CD4-positive, alpha-beta T cell treated with Interleukin-6 for 4 hours (primary cell): ENCODE measurements around the gene MAML3.

Experiments used
- DNase-seq: peaks from one replicate; pipeline ENCODE4 v3.0.0-alpha.2; 2020; ENCODE audit warnings: mixed read lengths

Gene MAML3

DNA sequence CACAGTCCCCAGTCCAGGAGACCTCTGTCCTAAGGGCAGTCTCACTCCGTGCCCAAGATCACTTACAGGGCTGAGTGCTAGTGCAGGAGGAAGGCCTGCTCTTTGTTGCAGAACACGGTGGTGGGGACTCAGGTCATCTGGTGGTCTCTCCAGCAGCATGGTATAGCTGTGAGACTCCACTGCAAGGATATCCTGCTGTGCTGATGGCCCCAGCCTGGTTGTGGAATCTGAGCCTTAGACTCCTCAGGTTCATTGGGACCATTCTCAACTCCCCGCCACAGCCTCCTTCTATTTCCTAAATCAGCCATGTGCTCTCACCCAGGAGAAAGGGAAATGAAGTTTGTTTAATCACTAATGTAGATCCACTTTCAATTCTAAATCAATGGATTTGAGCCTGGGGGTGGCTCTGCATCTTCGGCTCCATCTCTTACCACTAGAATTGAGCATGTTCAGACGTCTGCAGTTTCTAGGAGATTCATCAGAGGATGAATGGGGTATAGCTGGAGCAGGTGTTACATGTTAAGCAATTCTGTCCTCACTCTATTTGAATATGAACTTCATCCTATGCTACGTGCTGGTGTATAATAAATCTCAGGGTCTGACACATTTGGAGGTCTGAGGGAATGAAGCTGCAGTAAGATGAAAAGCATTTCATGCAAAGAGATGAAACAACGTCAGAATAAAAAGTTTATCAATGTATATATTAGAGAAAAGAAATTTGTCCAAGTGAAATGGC is 299.1 kb downstream of the MAML3 start:
- no peak for DNase-seq

GRCh38 chr4:139853309-139853708 is 300.7 kb downstream of the MAML3 start:
- DNase-seq = no peak

GRCh38 chr4:139852612-139853269 is 301.2 kb downstream of the MAML3 start:
- DNase-seq = no peak

GRCh38 chr4:139851639-139852038 is 302.3 kb downstream of the MAML3 start:
- DNase-seq = no peak

- DNase-seq = no peak
Measured at GRCh38 chr4:139851133-139851532, 302.9 kb downstream of the MAML3 start.

- no peak for DNase-seq
Measured at GRCh38 chr4:139849219-139849618, 304.8 kb downstream of the MAML3 start.

GRCh38 chr4:139848028-139848427 is 306.0 kb downstream of the MAML3 start:
- no peak for DNase-seq

GRCh38 chr4:139847602-139848001 is 306.4 kb downstream of the MAML3 start:
- no peak for DNase-seq

DNA sequence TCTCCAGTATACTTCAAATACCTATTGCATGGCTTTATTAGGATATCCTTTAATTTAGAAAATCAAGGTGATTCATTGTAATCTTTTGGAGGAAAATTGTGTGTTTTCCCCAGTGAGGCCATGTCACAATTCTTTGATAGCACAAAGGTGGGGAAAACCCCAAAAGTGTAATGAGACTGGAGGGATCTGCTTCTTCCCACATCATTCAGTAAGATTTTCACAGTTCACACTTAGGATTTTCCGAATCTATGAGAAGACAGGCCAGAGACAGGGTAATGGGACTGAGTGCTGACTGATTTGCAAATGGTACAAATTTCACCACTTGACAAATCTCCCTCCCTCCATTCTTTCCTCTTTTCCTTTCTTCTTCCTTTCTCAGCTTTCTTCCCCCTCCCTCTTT is 307.2 kb downstream of the MAML3 start:
- no peak for DNase-seq

- DNase-seq = no peak
Measured at GRCh38 chr4:139845453-139846093, 308.4 kb downstream of the MAML3 start.

DNA sequence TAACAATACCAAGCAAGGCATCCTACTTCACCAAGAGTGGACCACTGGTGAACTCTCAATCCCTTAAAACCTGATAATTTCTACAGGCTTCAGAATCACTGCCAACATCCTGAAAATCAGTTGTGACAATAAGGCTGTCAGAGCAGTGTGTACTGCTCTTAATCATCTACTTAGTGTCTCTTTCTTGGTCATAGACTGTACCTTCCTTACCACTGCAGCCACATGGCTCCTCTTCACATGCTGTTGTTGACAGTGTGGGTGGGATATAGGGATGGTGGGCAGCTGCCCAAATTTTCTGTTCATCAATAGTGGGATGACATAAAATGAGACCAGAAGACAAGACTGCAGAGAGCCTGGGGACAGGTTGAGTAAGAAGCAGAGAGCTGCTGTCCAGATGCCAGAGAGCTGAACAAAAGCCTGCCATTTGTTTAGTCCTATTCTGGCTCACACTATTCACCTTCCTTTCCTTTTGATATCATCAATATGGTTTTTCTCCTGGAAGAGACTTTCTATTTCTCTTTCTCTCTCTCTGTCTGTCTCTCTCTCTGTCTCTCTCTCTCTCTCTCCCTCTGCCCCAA is 309.4 kb downstream of the MAML3 start:
- DNase-seq = no peak

DNA sequence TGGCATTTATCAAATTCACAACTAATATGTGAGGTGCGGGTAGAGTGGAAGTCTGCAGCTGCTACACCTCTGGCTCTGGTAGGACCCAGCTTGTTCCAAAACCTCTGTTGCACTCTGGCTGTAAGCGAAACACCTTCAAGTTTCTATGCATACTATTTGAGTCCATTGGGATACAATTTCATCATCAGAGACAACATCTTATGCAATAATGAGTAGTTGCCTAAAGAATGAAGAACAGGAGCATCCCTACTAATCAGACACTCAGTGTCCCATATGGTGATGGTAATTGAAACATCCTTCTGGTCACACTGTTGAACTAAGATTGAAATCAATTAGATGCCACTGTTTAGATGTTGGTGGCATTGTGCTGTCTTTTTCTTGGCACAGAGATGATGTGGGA is 309.9 kb downstream of the MAML3 start:
- no peak for DNase-seq

DNA sequence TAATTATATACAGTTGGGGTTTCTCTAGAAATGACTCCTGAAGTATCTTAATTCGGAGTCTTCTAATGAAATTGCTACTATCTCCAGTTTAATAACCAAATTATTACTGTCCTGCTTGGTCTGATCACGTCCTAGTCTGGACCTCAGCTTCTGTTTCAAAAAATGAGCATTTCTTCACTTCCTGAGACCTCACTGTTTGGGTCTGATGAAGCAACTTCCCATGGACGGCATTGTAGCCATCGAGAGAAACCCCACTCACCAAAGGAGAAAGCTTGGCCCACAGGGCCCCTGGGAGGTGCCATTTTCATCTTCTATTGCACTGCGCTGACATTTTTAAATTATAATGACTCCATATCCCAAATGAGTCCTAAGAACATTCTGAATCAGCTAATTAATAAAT is 310.3 kb downstream of the MAML3 start:
- no peak for DNase-seq

DNA sequence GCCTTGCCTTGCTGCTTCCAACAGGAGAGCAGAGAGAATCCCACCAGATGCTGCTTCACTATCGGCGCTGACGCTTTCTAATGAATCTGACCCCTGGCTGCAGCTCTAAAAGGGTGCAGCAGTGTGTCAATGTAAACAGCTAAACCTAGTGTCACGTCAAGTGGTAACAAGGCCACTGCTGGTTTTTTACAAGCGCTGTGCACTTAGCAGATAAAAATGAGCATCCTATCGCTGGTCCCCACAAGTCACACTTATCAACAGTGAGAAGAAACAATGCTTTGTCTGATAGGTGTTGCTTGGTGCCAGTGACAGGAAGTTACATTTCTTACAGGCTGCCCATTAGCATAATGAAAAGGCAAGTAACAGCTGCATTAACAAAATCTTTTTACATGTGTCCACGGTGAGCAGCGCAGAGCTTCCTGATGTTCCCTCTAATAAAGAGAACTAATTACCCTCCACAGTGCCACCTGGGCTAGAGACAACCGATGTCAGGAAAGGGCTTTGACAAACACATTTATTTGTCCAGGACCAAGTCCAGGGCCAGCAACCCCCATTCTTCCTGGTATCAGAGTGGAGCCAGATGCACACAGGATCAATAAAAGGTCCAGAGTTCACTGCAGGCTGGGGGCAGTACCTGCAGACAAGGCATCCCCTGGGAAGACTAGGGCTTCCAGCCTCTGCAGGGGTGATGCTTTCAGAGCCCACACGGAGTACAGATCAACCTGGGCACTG is 312.4 kb downstream of the MAML3 start:
- DNase-seq = no peak

DNA sequence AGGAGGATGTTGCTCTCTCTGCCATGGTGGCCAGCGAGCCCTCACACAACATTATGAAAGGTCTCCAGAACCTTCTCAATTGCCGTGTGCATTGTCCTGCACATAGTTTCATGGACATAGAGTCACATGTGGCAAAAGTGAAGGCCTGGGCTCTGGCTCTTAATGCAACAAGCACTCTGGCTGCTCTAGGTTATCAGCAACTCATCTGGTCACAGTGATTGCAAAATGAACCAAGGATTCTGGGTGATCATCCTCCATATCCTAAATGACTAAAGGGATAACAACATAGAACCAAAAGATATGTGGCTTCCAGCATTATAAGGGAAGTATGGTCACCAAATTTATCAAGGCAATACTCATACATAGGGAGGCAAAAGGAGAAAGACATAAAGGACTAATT is 313.2 kb downstream of the MAML3 start:
- DNase-seq = no peak

GRCh38 chr4:139839403-139840031 is 314.5 kb downstream of the MAML3 start:
- DNase-seq = no peak

GRCh38 chr4:139838811-139839210 is 315.2 kb downstream of the MAML3 start:
- DNase-seq = no peak

DNA sequence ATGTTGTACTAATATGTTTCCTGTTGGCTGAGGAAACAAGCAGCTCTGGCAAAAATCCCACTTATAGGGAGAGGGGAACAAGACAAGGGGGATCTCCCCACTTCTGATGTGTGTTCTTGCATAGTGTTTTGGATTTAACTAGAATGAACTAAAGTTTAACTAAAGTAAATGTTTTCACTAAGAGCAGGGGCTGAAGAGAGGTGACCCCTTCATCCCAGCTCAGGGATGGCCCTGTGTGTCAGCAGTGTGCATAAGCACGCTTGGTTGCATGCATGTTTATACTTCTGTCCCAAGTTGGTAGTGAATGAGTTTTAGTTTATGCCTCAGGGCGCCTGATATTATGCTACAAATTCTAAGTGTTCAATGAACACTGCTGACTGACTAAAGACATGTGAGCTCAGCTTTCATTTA is 319.0 kb downstream of the MAML3 start:
- no peak for DNase-seq

GRCh38 chr4:139834226-139834662 is 319.7 kb downstream of the MAML3 start:
- no peak for DNase-seq

- no peak for DNase-seq
Measured at GRCh38 chr4:139833151-139833910, 320.7 kb downstream of the MAML3 start.

DNA sequence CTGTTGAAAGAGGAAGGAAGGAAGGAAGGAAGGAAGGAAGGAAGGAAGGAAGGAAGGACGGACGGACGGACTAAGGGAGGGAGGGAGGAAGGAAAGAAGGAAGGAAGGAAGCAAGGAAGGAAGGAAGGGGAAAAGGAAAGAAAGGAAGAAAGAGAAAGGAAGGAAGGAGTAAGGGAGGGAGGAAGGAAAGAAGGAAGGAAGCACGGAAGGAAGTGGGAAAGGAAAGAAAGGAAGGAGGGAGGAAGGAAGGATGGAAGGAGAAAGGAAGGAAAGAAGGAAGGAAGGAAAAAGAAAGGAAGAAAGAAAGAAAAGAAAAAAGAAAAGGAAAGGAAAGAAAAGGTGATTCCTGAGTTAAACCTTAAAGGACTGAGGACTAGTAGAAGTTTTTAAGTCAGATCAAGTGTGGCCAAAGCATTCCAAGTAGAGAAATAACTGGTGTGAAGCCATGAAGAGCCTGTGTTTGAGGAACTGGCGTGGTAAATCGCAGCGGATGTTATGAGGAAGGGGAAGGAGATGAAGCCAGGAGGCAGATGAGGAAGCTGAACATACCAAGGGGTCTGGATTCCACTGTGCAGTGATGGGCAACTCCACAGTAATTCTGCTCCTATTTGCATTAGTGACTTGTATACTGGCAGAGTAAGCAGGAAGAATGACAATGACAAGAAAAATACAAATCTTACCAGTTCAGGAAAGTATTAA is 324.9 kb downstream of the MAML3 start:
- no peak for DNase-seq
